Right lung (tissue), 5 donors: ENCODE measurements around the gene HCN2. TPM values are rescaled to one million over a fixed set of nuclear protein-coding genes. Genes with fewer than 3 reads are reported as not detected.
"Not testable (repeated sequence)": the region's sequence is repeated elsewhere in the genome, so short reads cannot be mapped to it uniquely, and the experiment has no call there.

ENCODE experiments used
- DNase-seq, 2 donors: peaks; one replicate each; pipeline ENCODE4 v3.0.0-alpha.2; 2013
- polyA plus RNA-seq, 5 donors: library from polyadenylated mRNA; unstranded; fragments of 120-200 nt; gene quantifications; one replicate each; pipeline versions ENCODE4 v1.2.1 to v1.2.3, GENCODE V29; 2013; ENCODE audit warnings: inconsistent platforms in 1 of 5, low replicate concordance in 1 of 5; ENCODE audit not compliant: insufficient read length in 5 of 5, insufficient read depth in 1 of 5

Gene HCN2
- polyA plus RNA-seq, 5 donors: 0.05 to 0.15 (median 0.13) TPM

DNA sequence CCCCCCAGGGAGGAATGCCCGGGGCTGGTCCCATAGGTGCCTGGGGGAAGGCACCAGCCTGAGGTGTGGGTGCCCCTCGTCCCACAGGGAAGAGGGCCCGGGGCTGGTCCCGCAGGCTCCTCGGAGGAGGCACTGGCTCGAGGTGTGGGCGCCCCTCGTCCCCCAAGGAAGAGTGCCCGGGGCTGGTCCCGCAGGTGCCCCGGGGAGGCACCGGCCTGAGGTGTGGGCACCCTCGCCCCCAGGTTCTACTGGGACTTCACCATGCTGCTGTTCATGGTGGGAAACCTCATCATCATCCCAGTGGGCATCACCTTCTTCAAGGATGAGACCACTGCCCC, 13.6 kb downstream of the HCN2 start:
- not testable (repeated sequence) for DNase-seq

- DNase-seq: not testable (repeated sequence)
Observed at GRCh38 chr19:603779-604178, 14.1 kb downstream of the HCN2 start.

GRCh38 chr19:604355-604754, 14.7 kb downstream of the HCN2 start:
- no peak for DNase-seq

DNA sequence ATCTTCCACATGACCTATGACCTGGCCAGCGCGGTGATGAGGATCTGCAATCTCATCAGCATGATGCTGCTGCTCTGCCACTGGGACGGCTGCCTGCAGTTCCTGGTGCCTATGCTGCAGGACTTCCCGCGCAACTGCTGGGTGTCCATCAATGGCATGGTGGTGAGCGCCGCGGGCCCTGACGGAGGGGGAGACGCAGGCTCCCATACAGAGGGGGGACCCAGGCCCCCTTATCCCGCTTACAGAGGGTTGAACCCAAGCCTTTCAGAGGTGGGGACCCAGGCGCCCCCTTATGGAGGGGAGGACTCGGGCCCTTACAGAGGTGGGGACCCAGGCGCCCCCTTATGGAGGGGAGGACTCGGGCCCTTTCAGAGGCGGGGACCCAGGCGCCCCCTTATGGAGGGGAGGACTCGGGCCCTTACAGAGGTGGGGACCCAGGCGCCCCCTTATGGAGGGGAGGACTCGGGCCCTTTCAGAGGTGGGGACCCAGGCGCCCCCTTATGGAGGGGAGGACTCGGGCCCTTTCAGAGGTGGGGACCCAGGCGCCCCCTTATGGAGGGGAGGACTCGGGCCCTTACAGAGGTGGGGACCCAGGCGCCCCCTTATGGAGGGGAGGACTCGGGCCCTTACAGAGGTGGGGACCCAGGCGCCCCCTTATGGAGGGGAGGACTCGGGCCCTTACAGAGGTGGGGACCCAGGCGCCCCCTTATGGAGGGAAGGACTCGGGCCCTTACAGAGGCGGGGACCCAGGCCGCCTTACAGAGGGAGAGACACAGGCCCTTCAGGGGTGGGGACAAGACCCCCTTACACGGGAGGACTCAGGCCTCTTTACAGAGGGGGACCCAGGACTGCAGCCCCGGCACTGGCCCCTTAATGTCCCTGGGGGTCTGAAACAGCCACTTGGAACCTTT, 15.6 kb downstream of the HCN2 start:
- DNase-seq: not testable (repeated sequence)

- DNase-seq: no peak
Observed at GRCh38 chr19:607301-608154, 17.8 kb downstream of the HCN2 start.

DNA sequence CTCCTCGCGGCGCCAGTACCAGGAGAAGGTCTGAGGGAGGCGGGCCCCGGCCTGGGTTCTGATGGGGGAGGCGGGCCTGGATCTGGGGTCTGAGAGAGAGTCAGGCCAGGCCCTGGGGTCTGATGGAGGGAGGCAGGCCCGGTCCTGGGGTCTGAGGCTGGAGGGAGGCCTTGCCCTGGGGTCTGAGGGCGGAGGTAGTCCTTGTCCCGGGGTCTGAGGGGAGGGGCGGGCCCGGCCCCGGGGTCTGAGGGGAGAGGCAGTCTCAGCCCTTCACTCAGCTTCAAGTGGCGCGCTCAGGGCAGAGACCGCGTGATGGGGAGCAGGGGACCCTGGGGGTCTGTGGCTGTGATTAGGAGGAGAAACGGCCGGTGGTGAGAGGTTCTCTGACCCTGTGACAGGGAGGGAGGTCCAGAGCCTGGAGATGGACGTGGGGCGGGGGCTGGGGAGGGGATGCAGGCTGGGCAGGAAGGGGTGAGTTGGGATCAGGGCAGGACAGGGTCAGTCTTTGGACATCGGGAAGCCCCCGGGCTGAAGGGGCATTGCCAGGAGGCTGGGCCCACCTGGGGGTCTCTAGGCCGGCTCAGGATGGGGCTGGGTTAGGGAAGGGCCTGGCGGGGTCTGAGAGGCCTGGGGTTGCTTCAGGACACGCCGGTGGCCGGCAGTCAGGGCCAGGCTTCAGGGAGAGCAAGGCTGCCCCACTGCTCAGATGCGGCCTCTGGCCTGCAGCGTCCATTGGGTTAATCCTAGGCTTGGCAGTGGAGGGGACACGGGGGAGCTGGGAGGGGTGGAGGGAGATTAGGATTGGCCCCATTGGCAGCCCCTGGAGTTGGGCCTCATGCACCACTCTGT, 18.7 kb downstream of the HCN2 start:
- no peak for DNase-seq

DNA sequence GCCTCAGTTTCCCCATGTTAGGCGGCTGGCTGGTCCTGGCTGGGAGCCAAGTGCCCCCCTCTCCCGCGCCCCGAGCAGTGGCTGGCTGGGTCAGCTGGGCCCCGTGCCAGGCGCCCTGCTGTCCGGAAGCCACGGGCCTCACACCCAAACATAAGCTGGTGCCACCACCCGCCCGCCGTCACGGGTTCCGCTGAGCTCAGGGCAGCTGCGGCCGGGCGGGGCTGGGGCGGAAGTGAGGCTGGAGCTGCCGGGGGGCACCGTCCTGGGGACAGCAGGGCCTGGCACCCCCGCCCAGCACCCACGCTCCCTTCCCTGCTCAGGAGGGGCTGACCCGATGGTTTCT, 19.3 kb downstream of the HCN2 start:
- DNase-seq: no peak

- DNase-seq: no peak
Observed at GRCh38 chr19:610071-610800, 20.6 kb downstream of the HCN2 start.

GRCh38 chr19:610801-611480, 21.3 kb downstream of the HCN2 start:
- peak; percentile 51 to 59 for DNase-seq

- no peak for DNase-seq
Observed at GRCh38 chr19:611481-611868, 21.8 kb downstream of the HCN2 start.

- no peak for DNase-seq
Observed at GRCh38 chr19:612941-613340, 23.3 kb downstream of the HCN2 start.

DNA sequence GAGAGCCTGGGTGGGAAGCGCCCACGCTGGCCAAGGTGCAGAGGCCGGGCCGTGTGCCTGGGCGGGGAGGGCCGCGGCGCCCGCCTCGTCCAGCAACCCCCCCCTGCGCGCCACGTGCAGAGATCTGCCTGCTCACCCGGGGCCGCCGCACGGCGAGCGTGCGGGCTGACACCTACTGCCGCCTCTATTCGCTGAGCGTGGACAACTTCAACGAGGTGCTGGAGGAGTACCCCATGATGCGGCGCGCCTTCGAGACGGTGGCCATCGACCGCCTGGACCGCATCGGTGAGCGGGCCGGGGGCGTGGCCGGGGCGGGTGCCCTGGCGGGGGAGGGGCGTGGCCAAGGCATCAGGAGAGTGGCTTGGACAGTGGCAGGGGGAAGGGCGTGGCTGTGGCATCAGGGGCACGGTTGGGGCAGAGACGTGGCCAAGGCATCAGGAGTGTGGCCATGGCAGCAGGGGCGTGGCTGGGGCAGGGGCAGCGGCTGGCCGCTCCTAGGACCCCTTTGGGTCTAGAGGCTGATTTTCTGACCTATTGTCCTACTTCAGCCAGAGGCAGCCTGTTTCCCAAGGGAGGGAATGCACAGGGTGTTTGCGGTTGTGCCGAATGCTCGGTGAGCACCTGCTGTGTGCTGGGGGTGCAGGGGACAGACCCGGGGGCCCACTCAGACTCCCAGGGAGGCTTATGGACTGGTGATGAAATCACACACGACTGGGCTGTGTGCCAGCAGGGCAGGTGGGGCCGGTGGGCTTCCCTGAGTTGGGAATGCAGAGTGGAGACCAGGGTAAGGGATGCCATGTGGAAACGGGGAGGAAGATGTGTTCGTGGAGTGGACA, 24.3 kb downstream of the HCN2 start:
- no peak for DNase-seq

GRCh38 chr19:615619-616018, 25.9 kb downstream of the HCN2 start:
- DNase-seq: no peak

GRCh38 chr19:616062-616700, 26.5 kb downstream of the HCN2 start:
- DNase-seq: no peak

DNA sequence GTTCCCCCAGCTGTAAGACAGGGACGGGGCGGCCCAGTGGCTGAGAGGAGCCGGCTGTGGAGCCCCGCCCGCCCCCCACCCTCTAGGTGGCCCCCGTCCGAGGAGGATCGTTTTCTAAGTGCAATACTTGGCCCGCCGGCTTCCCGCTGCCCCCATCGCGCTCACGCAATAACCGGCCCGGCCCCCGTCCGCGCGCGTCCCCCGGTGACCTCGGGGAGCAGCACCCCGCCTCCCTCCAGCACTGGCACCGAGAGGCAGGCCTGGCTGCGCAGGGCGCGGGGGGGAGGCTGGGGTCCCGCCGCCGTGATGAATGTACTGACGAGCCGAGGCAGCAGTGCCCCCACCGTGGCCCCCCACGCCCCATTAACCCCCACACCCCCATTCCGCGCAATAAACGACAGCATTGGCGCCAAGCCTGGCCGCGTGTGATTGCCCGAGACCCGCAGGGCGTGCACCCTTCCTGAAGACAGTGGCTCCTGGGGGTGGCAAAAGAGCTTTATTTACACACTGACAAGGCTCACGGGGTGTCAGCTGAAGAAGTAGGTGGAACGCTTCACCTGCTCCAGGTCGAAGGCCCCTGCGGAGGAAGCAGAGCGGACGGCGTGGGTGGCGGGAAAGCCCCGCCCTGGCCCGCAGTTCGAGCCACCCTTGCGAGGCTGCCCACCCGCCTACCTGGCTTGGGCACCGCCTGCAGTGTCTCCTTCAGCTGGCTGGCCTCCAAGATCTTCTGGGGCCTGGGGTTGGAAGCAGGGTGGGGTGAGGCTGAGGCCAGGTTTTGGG, 27.3 kb downstream of the HCN2 start:
- no peak for DNase-seq

GRCh38 chr19:617551-618246, 28.0 kb downstream of the HCN2 start:
- no peak for DNase-seq

- no peak for DNase-seq
Observed at GRCh38 chr19:618247-618619, 28.6 kb downstream of the HCN2 start.
